ENCODE measurements around the gene HOXA6.

HOXA6 gene

GRCh38 chr7:27147199-27148030, at the start of gene HOXA6:
Gene HOXA6 (minus strand): TSS chr7:27147774. CDS start chr7:27147749, 25 bp downstream.
- Histone ChIP-seq H3K36me3 (ENCODE audit: control insufficient read depth, insufficient read depth, low read length) (no peaks in the 10 kb centered on the region), H3K4me1 (ENCODE audit: control insufficient read depth, insufficient read depth, low read length) (peaks cover 37% of the 10 kb centered on the region), H3K4me3 (ENCODE audit: low read length) (no peak within 1 kb of the TSS), H3K27me3 (ENCODE audit: control insufficient read depth, insufficient read depth, low read length) (peaks cover 77% of the 10 kb centered on the region), H3K9ac (ENCODE audit: low read length) (no peak within 1 kb of the TSS), H3K9me3 (ENCODE audit: control insufficient read depth, low read length) (no peaks in the 10 kb centered on the region)

- H3K36me3 ChIP-seq (ENCODE audit: control insufficient read depth, insufficient read depth, low read length): no peaks in the 10 kb centered on the region
- peaks cover 34% of the 10 kb centered on the region for H3K4me1 ChIP-seq (ENCODE audit: control insufficient read depth, insufficient read depth, low read length)
- H3K27me3 ChIP-seq (ENCODE audit: control insufficient read depth, insufficient read depth, low read length): peaks cover 97% of the 10 kb centered on the region
- H3K4me3 ChIP-seq (ENCODE audit: low read length): no peak overlapping the region
- H3K9me3 ChIP-seq (ENCODE audit: control insufficient read depth, low read length): no peaks in the 10 kb centered on the region
- H3K9ac ChIP-seq (ENCODE audit: low read length): no peak overlapping the region
Measured at GRCh38 chr7:27196287-27196767, 48.8 kb upstream of the HOXA6 start.

GRCh38 chr7:27194686-27195379, 47.3 kb upstream of the HOXA6 start:
- Histone ChIP-seq H3K4me1 (ENCODE audit: control insufficient read depth, insufficient read depth, low read length) (peaks cover 22% of the 10 kb centered on the region), H3K36me3 (ENCODE audit: control insufficient read depth, insufficient read depth, low read length) (no peaks in the 10 kb centered on the region), H3K27me3 (ENCODE audit: control insufficient read depth, insufficient read depth, low read length) (peaks cover 97% of the 10 kb centered on the region), H3K9me3 (ENCODE audit: control insufficient read depth, low read length) (no peaks in the 10 kb centered on the region), H3K9ac (ENCODE audit: low read length) (no peak overlapping the region), H3K4me3 (ENCODE audit: low read length) (no peak overlapping the region)

DNA sequence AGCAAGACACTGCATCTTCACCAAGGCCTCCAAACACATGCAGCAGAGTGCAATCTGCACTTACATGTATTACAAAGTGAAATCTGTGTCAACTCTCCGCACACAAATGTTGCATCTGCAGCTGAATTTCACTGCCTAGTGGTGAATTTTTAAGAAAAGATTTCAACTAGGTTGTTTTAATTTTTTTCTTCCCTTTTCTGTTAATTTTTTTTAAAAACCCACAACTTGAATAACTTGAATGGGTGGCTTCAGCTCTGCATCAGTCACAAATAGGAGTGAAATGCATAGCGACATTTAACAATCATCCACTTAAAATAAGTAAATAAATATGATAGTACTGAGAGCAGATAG, 46.4 kb upstream of the HOXA6 start:
- Histone ChIP-seq H3K4me1 (ENCODE audit: control insufficient read depth, insufficient read depth, low read length) (peaks cover 20% of the 10 kb centered on the region), H3K36me3 (ENCODE audit: control insufficient read depth, insufficient read depth, low read length) (no peaks in the 10 kb centered on the region), H3K27me3 (ENCODE audit: control insufficient read depth, insufficient read depth, low read length) (peaks cover 100% of the 10 kb centered on the region), H3K4me3 (ENCODE audit: low read length) (no peak overlapping the region), H3K9ac (ENCODE audit: low read length) (no peak overlapping the region), H3K9me3 (ENCODE audit: control insufficient read depth, low read length) (no peaks in the 10 kb centered on the region)

DNA sequence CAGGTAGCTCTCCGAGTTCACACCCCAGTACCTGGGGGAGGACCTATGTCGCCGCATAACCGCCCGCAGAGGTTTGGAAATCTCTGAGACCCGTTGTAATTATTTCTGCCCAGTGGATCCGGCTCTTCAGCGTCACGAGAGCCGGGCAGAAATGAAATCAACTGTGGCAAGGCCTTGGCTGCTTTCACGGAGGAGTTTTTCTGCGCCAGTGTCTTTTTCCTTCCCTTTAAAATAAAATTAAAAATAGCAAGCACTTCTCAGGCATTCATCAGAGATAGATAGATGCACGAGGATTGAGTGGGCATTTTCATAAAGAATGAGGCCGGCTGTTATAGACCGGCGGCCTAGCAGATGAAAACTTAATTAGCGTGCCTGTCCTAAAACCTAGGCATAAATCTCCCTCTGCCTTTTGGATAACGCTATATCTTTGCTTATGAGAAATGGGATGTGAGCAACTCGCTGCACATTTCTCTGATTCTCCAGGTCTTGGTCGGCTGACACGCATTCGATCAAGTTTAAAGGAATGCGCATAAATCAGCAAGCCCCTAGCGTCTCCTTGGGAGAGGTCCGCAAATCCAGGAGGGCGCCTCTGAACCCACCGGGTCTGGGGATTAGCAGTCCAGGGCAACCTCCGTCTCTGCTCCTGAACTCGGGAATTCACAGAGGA, 45.9 kb upstream of the HOXA6 start:
- no peak overlapping the region for H3K9ac ChIP-seq (ENCODE audit: low read length)
- no peak overlapping the region for H3K4me3 ChIP-seq (ENCODE audit: low read length)
- H3K27me3 ChIP-seq (ENCODE audit: control insufficient read depth, insufficient read depth, low read length): peaks cover 100% of the 10 kb centered on the region
- no peaks in the 10 kb centered on the region for H3K9me3 ChIP-seq (ENCODE audit: control insufficient read depth, low read length)
- peaks cover 20% of the 10 kb centered on the region for H3K4me1 ChIP-seq (ENCODE audit: control insufficient read depth, insufficient read depth, low read length)
- H3K36me3 ChIP-seq (ENCODE audit: control insufficient read depth, insufficient read depth, low read length): no peaks in the 10 kb centered on the region

GRCh38 chr7:27192546-27193334, 45.2 kb upstream of the HOXA6 start:
- peaks cover 23% of the 10 kb centered on the region for H3K4me1 ChIP-seq (ENCODE audit: control insufficient read depth, insufficient read depth, low read length)

DNA sequence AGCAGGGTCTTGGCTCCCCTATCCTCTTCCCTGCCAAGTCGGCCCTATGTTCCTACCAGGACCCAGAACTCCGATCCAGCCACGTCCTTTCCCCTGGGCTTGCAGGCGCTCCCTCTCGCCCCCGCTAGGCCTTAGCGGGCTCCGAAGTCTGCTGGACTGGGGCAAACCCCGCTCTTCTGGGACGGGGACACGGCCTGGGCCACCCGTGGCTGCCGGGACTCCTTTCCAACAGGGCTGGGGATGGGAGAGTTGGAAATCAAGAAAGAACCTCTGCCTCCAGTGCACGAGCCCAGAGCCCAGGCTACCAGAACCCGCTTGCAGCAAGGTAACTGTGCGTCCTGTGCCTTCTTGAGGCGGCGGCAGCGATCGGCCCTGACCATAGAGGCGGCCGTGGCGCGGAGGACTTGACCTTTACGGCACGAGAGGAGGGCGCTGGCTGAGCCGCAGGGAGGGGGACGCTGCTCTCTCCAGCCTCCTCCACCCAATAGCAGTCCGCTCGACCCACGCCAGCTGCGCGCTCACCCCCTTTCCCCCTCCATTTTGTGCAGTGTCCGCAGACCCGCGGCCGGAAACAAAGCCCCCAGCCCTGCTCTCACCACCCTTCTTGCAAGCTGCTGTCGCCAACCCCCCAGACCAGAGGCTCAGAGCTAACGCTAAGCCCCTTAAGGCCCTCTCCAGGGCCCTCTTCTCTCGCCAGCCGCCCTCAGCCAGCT, 44.4 kb upstream of the HOXA6 start:
- peaks cover 100% of the 10 kb centered on the region for H3K27me3 ChIP-seq (ENCODE audit: control insufficient read depth, insufficient read depth, low read length)
- no peaks in the 10 kb centered on the region for H3K36me3 ChIP-seq (ENCODE audit: control insufficient read depth, insufficient read depth, low read length)
- no peaks in the 10 kb centered on the region for H3K9me3 ChIP-seq (ENCODE audit: control insufficient read depth, low read length)
- H3K4me3 ChIP-seq (ENCODE audit: low read length): no peak overlapping the region
- H3K4me1 ChIP-seq (ENCODE audit: control insufficient read depth, insufficient read depth, low read length): peaks cover 26% of the 10 kb centered on the region
- H3K9ac ChIP-seq (ENCODE audit: low read length): no peak overlapping the region

More at GRCh38 chr7:27192546-27193334, 45.2 kb upstream of the HOXA6 start:
- Histone ChIP-seq H3K27me3 (ENCODE audit: control insufficient read depth, insufficient read depth, low read length) (peaks cover 100% of the 10 kb centered on the region), H3K36me3 (ENCODE audit: control insufficient read depth, insufficient read depth, low read length) (no peaks in the 10 kb centered on the region), H3K9me3 (ENCODE audit: control insufficient read depth, low read length) (no peaks in the 10 kb centered on the region), H3K4me3 (ENCODE audit: low read length) (no peak overlapping the region), H3K9ac (ENCODE audit: low read length) (no peak overlapping the region)

DNA sequence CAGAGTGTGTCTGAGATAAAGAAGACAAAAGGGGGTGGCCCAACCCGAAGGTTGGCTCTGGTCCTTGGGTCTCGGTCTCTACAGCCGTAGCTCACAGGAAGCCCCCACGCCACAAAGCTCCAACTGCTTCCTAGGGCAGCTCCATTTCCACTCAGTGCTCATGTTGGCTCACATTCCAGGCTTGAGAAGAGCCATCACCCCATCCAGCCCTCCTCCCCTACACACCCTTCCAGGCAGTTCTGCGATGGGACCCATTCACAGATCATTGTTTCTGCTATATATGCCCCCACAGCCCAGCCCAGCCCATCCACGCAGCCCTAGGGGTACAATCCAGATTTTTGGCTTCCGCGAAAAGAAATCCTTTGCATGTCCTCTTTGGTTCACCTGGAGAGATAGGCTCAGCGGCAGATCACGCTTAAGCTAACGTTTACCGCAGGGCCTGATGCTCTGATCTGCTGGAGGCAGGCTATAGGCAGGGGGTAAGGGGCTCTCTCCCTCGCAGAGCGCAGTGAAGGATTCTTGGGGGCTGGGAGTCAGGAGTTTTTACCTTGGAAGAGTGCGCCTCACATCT, 43.7 kb upstream of the HOXA6 start:
- peaks cover 26% of the 10 kb centered on the region for H3K4me1 ChIP-seq (ENCODE audit: control insufficient read depth, insufficient read depth, low read length)
- peaks cover 99% of the 10 kb centered on the region for H3K27me3 ChIP-seq (ENCODE audit: control insufficient read depth, insufficient read depth, low read length)
- H3K9me3 ChIP-seq (ENCODE audit: control insufficient read depth, low read length): no peaks in the 10 kb centered on the region
- no peak overlapping the region for H3K4me3 ChIP-seq (ENCODE audit: low read length)
- H3K9ac ChIP-seq (ENCODE audit: low read length): no peak overlapping the region
- no peaks in the 10 kb centered on the region for H3K36me3 ChIP-seq (ENCODE audit: control insufficient read depth, insufficient read depth, low read length)

DNA sequence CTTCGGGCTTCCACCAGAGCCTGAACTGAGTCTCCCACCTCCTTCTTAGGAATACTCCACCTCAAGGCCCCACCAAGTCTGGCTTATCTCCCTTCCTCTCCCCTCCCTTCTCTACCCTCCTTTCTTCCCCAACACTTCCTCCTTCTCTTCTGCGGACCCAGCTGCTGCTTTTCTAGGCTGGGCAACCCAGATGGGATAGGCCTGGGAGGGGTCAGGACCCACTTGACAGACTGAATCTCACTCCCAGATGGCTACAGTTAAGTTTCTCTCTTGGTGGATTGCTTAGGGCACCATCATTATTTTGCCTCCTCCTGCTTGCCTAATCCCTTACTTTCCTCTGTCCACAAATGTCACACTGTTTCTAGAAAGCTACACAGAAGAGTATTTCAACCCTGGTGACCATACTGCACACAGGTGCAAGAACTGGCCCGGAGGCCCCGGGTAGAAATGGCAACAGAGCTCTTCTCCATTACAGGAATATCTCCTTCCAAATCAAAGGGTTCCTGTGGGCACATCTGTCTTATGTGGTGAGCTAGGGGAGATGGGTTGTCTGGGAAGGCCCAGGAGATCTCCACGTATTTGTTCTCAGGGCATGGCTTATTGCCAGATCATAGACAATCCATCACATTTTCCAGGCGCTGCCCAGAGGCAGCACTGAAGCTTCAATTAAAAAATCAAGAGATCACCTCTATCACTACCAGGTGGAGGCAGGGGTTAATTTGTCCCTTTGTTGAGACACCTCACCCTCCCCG, 42.6 kb upstream of the HOXA6 start:
- H3K27me3 ChIP-seq (ENCODE audit: control insufficient read depth, insufficient read depth, low read length): peaks cover 99% of the 10 kb centered on the region
- H3K9me3 ChIP-seq (ENCODE audit: control insufficient read depth, low read length): no peaks in the 10 kb centered on the region
- peaks cover 26% of the 10 kb centered on the region for H3K4me1 ChIP-seq (ENCODE audit: control insufficient read depth, insufficient read depth, low read length)
- H3K36me3 ChIP-seq (ENCODE audit: control insufficient read depth, insufficient read depth, low read length): no peaks in the 10 kb centered on the region
- H3K9ac ChIP-seq (ENCODE audit: low read length): no peak overlapping the region
- no peak overlapping the region for H3K4me3 ChIP-seq (ENCODE audit: low read length)

DNA sequence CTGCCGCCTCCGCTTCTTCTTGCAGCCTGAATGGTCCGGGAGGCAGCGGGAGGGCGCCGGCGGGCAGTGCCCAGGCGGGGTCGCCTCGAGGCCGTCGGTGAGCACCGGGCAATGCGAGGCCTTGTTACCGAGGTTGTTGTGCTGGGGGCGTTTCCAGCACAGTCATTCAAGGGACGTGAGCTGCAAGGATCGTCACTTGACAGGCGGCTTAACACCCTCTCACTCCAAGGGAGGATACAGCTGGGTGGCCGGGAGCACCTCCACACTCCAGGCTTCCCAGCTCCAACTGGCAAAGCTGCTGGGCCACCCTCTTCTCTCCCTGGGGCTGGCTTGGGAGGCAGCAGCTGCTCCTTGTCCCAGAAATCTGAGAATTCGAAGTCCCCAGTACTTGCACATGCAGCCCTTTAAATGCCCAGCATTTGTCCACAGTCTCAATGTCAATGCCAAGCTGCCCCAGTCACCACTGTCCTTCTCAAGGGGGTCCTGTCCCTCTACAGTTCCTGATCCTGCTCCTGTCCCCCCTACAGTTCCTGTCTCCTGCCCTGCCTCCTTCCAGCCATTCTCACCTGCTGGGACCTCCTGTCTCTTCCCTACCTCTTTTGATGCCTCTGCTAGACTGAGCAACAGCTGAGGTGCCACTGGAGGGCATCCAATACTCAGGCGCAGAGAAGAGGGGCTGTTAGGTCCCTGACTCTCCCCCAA, 41.9 kb upstream of the HOXA6 start:
- peaks cover 33% of the 10 kb centered on the region for H3K4me1 ChIP-seq (ENCODE audit: control insufficient read depth, insufficient read depth, low read length)
- no peak overlapping the region for H3K4me3 ChIP-seq (ENCODE audit: low read length)
- peaks cover 99% of the 10 kb centered on the region for H3K27me3 ChIP-seq (ENCODE audit: control insufficient read depth, insufficient read depth, low read length)
- no peak overlapping the region for H3K9ac ChIP-seq (ENCODE audit: low read length)
- H3K36me3 ChIP-seq (ENCODE audit: control insufficient read depth, insufficient read depth, low read length): no peaks in the 10 kb centered on the region
- no peaks in the 10 kb centered on the region for H3K9me3 ChIP-seq (ENCODE audit: control insufficient read depth, low read length)
